ENCODE data around the gene GPR39. TPM values are rescaled to one million over a fixed set of nuclear protein-coding genes. Genes with fewer than 3 reads are reported as not detected.

GPR39 gene
- total and polyA plus RNA-seq, 2 donors (not counting 3 experiments of a cell fraction or from before 2014, with no cell fraction given), result 0.03 to 0.20 TPM

GRCh38 chr2:132606649-132607048 is 190.0 kb downstream of the GPR39 start:
- Histone ChIP-seq H3K9ac (replicated peaks; ENCODE audit: extremely low read depth, insufficient read depth, low read length) (no peak overlapping the region), H3K4me1 (ENCODE audit: control insufficient read depth, extremely low read depth, insufficient read depth, low read length) (no peaks in the 10 kb centered on the region), H4K20me1 (replicated peaks; ENCODE audit: control insufficient read depth, extremely low read depth, insufficient read depth, low read length) (no peaks in the 10 kb centered on the region), H3K9me3 (replicated peaks; ENCODE audit: control insufficient read depth, insufficient read depth, low read length) (no peaks in the 10 kb centered on the region), H3K9me1 (replicated peaks; ENCODE audit: control insufficient read depth, extremely low read depth, insufficient read depth, low read length) (no peaks in the 10 kb centered on the region), H3K36me3 (ENCODE audit: control insufficient read depth in 2 of 2, extremely low read depth in 1 of 2, insufficient read depth in 2 of 2, low read length in 2 of 2) (no peaks in the 10 kb centered on the region), H3K27me3 (ENCODE audit: control insufficient read depth in 2 of 2, insufficient read depth in 2 of 2, low read length in 2 of 2) (no peaks in the 10 kb centered on the region), H3K79me2 (ENCODE audit: control insufficient read depth, insufficient read depth, low read length) (no peaks in the 10 kb centered on the region), H3K27ac (ENCODE audit: insufficient read depth, low read depth, low read length) (no peak overlapping the region), H2AFZ (ENCODE audit: low read depth, low read length) (no peak overlapping the region), H3K4me2 (ENCODE audit: insufficient read depth, low read length) (no peak overlapping the region), H3K4me3 (replicated peaks in 1 of 3; ENCODE audit: insufficient read depth in 1 of 3, low read depth in 1 of 3, low read length in 3 of 3) (no peak overlapping the region)
- FAIRE-seq, result no peak
- intact Hi-C loops (cut with micrococcal nuclease), result no loop called here
- no peak for DNase-seq (ENCODE audit: low read depth, low spot score)
- POLR2A ChIA-PET, result no interaction called here
- TF ChIP-seq EZH2 (IDR thresholded peaks at IDR 0.05; ENCODE audit: borderline replicate concordance, low read depth, low read length, severe bottlenecking) (no peak), POLR2A (IDR thresholded peaks at IDR 0.05; ENCODE audit: low read depth, low read length) (no peak)
- CTCF ChIA-PET, result no interaction called here
- dilution Hi-C loops (cut with MboI; ENCODE audit: extremely low pct_ligation_motif_present, low sequenced_read_pairs), result no loop called here
- BruUV-seq (replicated peaks), result no TSS peak

GRCh38 chr2:132607426-132608090 is 191.0 kb downstream of the GPR39 start:
- FAIRE-seq, result no peak
- no peaks in the 10 kb centered on the region for H3K9me3 ChIP-seq (replicated peaks; ENCODE audit: control insufficient read depth, insufficient read depth, low read length)
- intact Hi-C loops (cut with micrococcal nuclease), result no loop called here
- H2AFZ ChIP-seq (ENCODE audit: low read depth, low read length), result no peak overlapping the region
- H3K4me1 ChIP-seq (ENCODE audit: control insufficient read depth, extremely low read depth, insufficient read depth, low read length), result no peaks in the 10 kb centered on the region
- DNase-seq (ENCODE audit: low read depth, low spot score), result no peak
- no TSS peak for BruUV-seq (replicated peaks)
- H3K9ac ChIP-seq (replicated peaks; ENCODE audit: extremely low read depth, insufficient read depth, low read length), result no peak overlapping the region
- H3K9me1 ChIP-seq (replicated peaks; ENCODE audit: control insufficient read depth, extremely low read depth, insufficient read depth, low read length), result no peaks in the 10 kb centered on the region
- no peak overlapping the region for H3K4me2 ChIP-seq (ENCODE audit: insufficient read depth, low read length)
- H3K79me2 ChIP-seq (ENCODE audit: control insufficient read depth, insufficient read depth, low read length), result no peaks in the 10 kb centered on the region
- ChIA-PET CTCF (no interaction called here), POLR2A (no interaction called here)
- no peaks in the 10 kb centered on the region for H3K36me3 ChIP-seq (ENCODE audit: control insufficient read depth in 2 of 2, extremely low read depth in 1 of 2, insufficient read depth in 2 of 2, low read length in 2 of 2)
- dilution Hi-C loops (cut with MboI; ENCODE audit: extremely low pct_ligation_motif_present, low sequenced_read_pairs), result no loop called here
- H4K20me1 ChIP-seq (replicated peaks; ENCODE audit: control insufficient read depth, extremely low read depth, insufficient read depth, low read length), result no peaks in the 10 kb centered on the region
- no peak overlapping the region for H3K4me3 ChIP-seq (replicated peaks in 1 of 3; ENCODE audit: insufficient read depth in 1 of 3, low read depth in 1 of 3, low read length in 3 of 3)
- no peak for TF ChIP-seq MYC (IDR thresholded peaks at IDR 0.05; ENCODE audit: low read depth, low read length)
- TF ChIP-seq JUN (IDR thresholded peaks at IDR 0.05; ENCODE audit: borderline replicate concordance, insufficient read depth, insufficient read length, low read depth), result no peak
- TF ChIP-seq MAX (IDR thresholded peaks at IDR 0.05; ENCODE audit: insufficient read depth, insufficient read length), result no peak
- TF ChIP-seq POLR2A (IDR thresholded peaks at IDR 0.05; ENCODE audit: low read depth, low read length), result no peak
- no peak for TF ChIP-seq POLR2AphosphoS5 (IDR thresholded peaks at IDR 0.05; ENCODE audit: insufficient read depth, low read depth, low read length)
- TF ChIP-seq, protein P1, sequence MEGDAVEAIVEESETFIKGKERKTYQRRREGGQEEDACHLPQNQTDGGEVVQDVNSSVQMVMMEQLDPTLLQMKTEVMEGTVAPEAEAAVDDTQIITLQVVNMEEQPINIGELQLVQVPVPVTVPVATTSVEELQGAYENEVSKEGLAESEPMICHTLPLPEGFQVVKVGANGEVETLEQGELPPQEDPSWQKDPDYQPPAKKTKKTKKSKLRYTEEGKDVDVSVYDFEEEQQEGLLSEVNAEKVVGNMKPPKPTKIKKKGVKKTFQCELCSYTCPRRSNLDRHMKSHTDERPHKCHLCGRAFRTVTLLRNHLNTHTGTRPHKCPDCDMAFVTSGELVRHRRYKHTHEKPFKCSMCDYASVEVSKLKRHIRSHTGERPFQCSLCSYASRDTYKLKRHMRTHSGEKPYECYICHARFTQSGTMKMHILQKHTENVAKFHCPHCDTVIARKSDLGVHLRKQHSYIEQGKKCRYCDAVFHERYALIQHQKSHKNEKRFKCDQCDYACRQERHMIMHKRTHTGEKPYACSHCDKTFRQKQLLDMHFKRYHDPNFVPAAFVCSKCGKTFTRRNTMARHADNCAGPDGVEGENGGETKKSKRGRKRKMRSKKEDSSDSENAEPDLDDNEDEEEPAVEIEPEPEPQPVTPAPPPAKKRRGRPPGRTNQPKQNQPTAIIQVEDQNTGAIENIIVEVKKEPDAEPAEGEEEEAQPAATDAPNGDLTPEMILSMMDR (IDR thresholded peaks at IDR 0.05; ENCODE audit: extremely low read depth in 1 of 2, insufficient read depth in 1 of 2, low read depth in 1 of 2, low read length in 2 of 2), result no peak
- no peak for TF ChIP-seq FOS (IDR thresholded peaks at IDR 0.05; ENCODE audit: borderline replicate concordance, insufficient read depth, low read length)
- TF ChIP-seq GATA2 (IDR thresholded peaks at IDR 0.05; ENCODE audit: insufficient read depth, insufficient read length, low read depth, low read length), result no peak
- TF ChIP-seq EZH2 (IDR thresholded peaks at IDR 0.05; ENCODE audit: borderline replicate concordance, low read depth, low read length, severe bottlenecking), result no peak
- H3K27me3 ChIP-seq (ENCODE audit: control insufficient read depth in 2 of 2, insufficient read depth in 2 of 2, low read length in 2 of 2), result no peaks in the 10 kb centered on the region
- H3K27ac ChIP-seq (ENCODE audit: insufficient read depth, low read depth, low read length), result no peak overlapping the region
